ENCODE results near the gene DCST2. TPM values are rescaled to one million over a fixed set of nuclear protein-coding genes. Genes with fewer than 3 reads are reported as not detected.
A peak's percentile ranks its signal among the peaks of the same experiment; 100 is the strongest.

Gene DCST2
- total and polyA plus RNA-seq, 9 of the 15 experiments (the other 6 are each of a cell fraction or from before 2014, with no cell fraction given) = 0.09 to 0.49 (median 0.11) TPM; not detected in 3

DNA sequence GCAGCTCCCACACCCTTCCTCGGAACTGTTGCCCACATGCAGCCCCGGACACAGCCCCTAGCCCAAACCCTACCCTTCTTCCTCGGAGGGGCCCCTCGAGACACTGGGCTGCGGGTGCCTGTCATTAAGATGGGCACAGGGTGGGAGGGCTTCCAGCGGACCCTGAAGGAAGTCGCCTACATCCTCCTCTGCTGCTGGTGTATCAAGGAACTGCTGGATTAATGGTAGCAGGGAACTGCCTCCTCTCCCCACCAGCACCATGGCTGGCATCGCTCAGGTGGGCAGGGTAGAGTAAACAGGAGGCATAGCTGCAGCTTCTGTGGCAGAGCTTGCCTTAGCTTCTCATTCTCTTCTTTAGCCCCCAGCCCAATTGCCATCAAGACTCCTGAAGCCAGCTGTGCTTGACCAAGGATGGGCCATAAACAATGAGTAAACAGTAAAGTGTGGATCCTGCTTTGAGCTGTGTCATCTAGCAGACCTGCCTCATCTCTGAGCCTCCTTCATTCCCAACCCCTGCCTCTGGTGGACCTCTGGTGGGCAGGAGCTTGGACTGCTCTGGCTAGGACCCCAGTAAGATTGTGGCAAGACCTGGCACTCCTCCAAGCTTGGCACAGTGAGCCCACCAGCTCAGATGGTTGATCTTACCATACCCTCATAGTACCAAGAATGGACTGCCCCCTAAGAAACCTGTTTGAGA, 39.9 kb downstream of the DCST2 start, which contains the start of gene LENEP (continued):
- TF ChIP-seq, protein P1, sequence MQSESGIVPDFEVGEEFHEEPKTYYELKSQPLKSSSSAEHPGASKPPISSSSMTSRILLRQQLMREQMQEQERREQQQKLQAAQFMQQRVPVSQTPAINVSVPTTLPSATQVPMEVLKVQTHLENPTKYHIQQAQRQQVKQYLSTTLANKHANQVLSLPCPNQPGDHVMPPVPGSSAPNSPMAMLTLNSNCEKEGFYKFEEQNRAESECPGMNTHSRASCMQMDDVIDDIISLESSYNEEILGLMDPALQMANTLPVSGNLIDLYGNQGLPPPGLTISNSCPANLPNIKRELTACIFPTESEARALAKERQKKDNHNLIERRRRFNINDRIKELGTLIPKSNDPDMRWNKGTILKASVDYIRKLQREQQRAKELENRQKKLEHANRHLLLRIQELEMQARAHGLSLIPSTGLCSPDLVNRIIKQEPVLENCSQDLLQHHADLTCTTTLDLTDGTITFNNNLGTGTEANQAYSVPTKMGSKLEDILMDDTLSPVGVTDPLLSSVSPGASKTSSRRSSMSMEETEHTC (IDR thresholded peaks at IDR 0.05) = no peak
- TF ChIP-seq ZNF143 (CRISPR knock-in tag; IDR thresholded peaks at IDR 0.05) = no peak
- TF ChIP-seq, protein P2, sequence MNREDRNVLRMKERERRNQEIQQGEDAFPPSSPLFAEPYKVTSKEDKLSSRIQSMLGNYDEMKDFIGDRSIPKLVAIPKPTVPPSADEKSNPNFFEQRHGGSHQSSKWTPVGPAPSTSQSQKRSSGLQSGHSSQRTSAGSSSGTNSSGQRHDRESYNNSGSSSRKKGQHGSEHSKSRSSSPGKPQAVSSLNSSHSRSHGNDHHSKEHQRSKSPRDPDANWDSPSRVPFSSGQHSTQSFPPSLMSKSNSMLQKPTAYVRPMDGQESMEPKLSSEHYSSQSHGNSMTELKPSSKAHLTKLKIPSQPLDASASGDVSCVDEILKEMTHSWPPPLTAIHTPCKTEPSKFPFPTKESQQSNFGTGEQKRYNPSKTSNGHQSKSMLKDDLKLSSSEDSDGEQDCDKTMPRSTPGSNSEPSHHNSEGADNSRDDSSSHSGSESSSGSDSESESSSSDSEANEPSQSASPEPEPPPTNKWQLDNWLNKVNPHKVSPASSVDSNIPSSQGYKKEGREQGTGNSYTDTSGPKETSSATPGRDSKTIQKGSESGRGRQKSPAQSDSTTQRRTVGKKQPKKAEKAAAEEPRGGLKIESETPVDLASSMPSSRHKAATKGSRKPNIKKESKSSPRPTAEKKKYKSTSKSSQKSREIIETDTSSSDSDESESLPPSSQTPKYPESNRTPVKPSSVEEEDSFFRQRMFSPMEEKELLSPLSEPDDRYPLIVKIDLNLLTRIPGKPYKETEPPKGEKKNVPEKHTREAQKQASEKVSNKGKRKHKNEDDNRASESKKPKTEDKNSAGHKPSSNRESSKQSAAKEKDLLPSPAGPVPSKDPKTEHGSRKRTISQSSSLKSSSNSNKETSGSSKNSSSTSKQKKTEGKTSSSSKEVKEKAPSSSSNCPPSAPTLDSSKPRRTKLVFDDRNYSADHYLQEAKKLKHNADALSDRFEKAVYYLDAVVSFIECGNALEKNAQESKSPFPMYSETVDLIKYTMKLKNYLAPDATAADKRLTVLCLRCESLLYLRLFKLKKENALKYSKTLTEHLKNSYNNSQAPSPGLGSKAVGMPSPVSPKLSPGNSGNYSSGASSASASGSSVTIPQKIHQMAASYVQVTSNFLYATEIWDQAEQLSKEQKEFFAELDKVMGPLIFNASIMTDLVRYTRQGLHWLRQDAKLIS (CRISPR knock-in tag; IDR thresholded peaks at IDR 0.05) = no peak
- TF ChIP-seq, protein P3, sequence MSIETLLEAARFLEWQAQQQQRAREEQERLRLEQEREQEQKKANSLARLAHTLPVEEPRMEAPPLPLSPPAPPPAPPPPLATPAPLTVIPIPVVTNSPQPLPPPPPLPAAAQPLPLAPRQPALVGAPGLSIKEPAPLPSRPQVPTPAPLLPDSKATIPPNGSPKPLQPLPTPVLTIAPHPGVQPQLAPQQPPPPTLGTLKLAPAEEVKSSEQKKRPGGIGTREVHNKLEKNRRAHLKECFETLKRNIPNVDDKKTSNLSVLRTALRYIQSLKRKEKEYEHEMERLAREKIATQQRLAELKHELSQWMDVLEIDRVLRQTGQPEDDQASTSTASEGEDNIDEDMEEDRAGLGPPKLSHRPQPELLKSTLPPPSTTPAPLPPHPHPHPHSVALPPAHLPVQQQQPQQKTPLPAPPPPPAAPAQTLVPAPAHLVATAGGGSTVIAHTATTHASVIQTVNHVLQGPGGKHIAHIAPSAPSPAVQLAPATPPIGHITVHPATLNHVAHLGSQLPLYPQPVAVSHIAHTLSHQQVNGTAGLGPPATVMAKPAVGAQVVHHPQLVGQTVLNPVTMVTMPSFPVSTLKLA (conservative IDR thresholded peaks at IDR 0.05) = peak in 1 of 2 experiments; percentile 20; a peak in 1 of 4 replicates
- TF ChIP-seq XRCC4 (IDR thresholded peaks at IDR 0.05; ENCODE audit: extremely low read depth, insufficient read depth, insufficient read length) = no peak
- TF ChIP-seq MIER1 (IDR thresholded peaks at IDR 0.05; ENCODE audit: low read depth) = no peak
- TF ChIP-seq, protein P4, sequence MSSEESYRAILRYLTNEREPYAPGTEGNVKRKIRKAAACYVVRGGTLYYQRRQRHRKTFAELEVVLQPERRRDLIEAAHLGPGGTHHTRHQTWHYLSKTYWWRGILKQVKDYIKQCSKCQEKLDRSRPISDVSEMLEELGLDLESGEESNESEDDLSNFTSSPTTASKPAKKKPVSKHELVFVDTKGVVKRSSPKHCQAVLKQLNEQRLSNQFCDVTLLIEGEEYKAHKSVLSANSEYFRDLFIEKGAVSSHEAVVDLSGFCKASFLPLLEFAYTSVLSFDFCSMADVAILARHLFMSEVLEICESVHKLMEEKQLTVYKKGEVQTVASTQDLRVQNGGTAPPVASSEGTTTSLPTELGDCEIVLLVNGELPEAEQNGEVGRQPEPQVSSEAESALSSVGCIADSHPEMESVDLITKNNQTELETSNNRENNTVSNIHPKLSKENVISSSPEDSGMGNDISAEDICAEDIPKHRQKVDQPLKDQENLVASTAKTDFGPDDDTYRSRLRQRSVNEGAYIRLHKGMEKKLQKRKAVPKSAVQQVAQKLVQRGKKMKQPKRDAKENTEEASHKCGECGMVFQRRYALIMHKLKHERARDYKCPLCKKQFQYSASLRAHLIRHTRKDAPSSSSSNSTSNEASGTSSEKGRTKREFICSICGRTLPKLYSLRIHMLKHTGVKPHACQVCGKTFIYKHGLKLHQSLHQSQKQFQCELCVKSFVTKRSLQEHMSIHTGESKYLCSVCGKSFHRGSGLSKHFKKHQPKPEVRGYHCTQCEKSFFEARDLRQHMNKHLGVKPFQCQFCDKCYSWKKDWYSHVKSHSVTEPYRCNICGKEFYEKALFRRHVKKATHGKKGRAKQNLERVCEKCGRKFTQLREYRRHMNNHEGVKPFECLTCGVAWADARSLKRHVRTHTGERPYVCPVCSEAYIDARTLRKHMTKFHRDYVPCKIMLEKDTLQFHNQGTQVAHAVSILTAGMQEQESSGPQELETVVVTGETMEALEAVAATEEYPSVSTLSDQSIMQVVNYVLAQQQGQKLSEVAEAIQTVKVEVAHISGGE (CRISPR knock-in tag; IDR thresholded peaks at IDR 0.05) = no peak
- no peak for TF ChIP-seq RBM15 (IDR thresholded peaks at IDR 0.05; ENCODE audit: insufficient read depth, low read length)
- TF ChIP-seq ZNF316 (IDR thresholded peaks at IDR 0.05) = peak; percentile 53; the same call in 1 of the 2 replicates
- no peak for TF ChIP-seq ZNF23 (CRISPR knock-in tag; IDR thresholded peaks at IDR 0.05)
- TF ChIP-seq ZKSCAN8 (CRISPR knock-in tag; IDR thresholded peaks at IDR 0.05) = no peak
- no peak for TF ChIP-seq ZNF436 (CRISPR knock-in tag; IDR thresholded peaks at IDR 0.05)

Measured in K562 (cell line).